ENCODE measurements around the gene IL2RA. TPM values are rescaled to one million over a fixed set of nuclear protein-coding genes. Genes with fewer than 3 reads are reported as not detected.

The IL2RA gene
- total and polyA plus RNA-seq, 10 of the 15 experiments (the other 5 are each of a cell fraction or from before 2014, with no cell fraction given): 2.2 to 6.0 (median 4.9) TPM

- TF ChIP-seq ETV6 (conservative IDR thresholded peaks at IDR 0.05 in 1 of 2, IDR thresholded peaks at IDR 0.05 in 1 of 2; ENCODE audit: borderline replicate concordance in 1 of 2, low read depth in 1 of 2) (0 out of 4 replicates have a peak, but pooled peaks of 1 of the 2 experiments have one; percentile 30), YBX1 (IDR thresholded peaks at IDR 0.05) (no peak), SRF (IDR thresholded peaks at IDR 0.05; ENCODE audit: low read depth in 2 of 2, low read length in 2 of 2) (0 out of 4 replicates have a peak, but pooled peaks of 1 of the 2 experiments have one; percentile 56), TCF3 (IDR thresholded peaks at IDR 0.05; ENCODE audit: borderline replicate concordance, insufficient read depth, low read depth, low read length) (0 out of 2 replicates have a peak, but pooled peaks have one; percentile 14), MXI1 (IDR thresholded peaks at IDR 0.05; ENCODE audit: low read depth, low read length) (peak; percentile 45), SMC3 (IDR thresholded peaks at IDR 0.05; ENCODE audit: borderline replicate concordance, low read length) (peak; percentile 92), BACH1 (IDR thresholded peaks at IDR 0.05; ENCODE audit: borderline replicate concordance) (peak; percentile 67; the same call in 1 of the 2 replicates), POLR2AphosphoS5 (IDR thresholded peaks at IDR 0.05; ENCODE audit: low read length) (peak; percentile 61; the same call in 1 of the 2 replicates), SKIL (IDR thresholded peaks at IDR 0.05; ENCODE audit: low read depth, poor library complexity, severe bottlenecking) (peak; percentile 59), BRCA1 (IDR thresholded peaks at IDR 0.05; ENCODE audit: low read depth, low read length) (no peak), ZBTB40 (IDR thresholded peaks at IDR 0.05; ENCODE audit: borderline replicate concordance) (no peak), EED (IDR thresholded peaks at IDR 0.05; ENCODE audit: low read depth) (peak; percentile 56), ZBTB11 (CRISPR knock-in tag; IDR thresholded peaks at IDR 0.05) (no peak), USF1 (IDR thresholded peaks at IDR 0.05; ENCODE audit: borderline replicate concordance, extremely low read length, insufficient read depth, low read depth, low read length) (no peak), IRF3 (IDR thresholded peaks at IDR 0.05) (no peak), POLR2A (IDR thresholded peaks at IDR 0.05; ENCODE audit: low read depth, low read length) (peak; percentile 85), BMI1 (IDR thresholded peaks at IDR 0.05; ENCODE audit: borderline replicate concordance) (no peak)
Observed at GRCh38 chr10:6088721-6089333, 26.7 kb upstream of the IL2RA start, which contains the start of gene RBM17 (continued).
